HEK293 (cell line): ENCODE measurements around the gene BRSK1.

ENCODE experiments used
- CTCF ChIP-seq: fragments of 450-650 bp; formaldehyde crosslinking; IDR thresholded peaks from 2 replicates; pipeline ENCODE4 v1.5.1; 2016; ENCODE audit warnings: missing biosample characterization, missing genetic modification characterization
- ZBTB1 ChIP-seq: fragments of 450-650 bp; formaldehyde crosslinking; IDR thresholded peaks from 2 replicates; pipeline ENCODE4 v1.5.1; 2016; ENCODE audit warnings: missing biosample characterization, missing genetic modification characterization
- ZIC2 ChIP-seq: fragments of 450-650 bp; formaldehyde crosslinking; IDR thresholded peaks from 2 replicates; pipeline ENCODE4 v1.5.1; 2016; ENCODE audit warnings: missing biosample characterization, missing genetic modification characterization

DNA sequence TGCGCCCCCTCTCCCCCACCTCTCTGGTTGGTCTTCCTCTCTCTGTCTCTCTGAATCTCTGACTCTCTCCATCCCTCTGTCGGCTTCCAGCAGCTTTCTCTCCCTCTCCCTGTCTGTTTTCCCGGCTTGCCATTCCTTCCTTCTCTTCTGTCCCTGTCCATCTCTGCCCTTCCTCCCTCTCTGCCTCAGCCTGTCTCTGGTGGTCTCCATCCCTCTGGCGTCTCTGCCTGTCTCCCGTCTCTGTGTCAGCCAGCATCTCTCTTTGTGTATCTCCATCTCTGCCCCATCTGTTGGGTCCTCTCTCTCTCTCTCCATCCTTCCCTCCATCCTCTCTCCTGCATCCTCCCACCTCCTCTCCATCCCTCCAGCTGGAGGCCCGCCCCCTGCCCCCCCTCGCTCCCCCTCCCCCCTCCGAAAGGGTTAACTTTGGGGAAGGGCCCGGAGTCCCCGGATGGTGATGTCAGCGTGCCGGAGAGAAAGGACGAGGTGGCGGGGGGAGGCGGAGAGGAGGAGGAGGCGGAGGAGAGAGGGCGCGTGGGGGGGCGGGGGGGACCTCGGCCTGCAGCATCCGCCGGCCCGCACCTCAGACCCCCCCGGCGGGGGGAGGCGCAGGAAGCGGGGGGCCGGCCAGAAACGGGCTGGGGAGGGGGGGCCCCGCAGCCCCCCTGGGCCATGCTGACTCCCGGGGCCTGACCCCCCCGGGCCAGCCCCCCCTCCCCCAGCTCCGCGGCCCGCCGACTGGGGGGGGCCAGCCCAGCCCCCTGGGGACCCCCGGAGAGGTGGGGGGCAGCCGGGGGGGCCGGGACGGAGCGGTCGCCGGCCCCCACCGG is at the start of gene BRSK1:
- no peak for TF ChIP-seq CTCF (tag by site-specific recombination)
- no peak for TF ChIP-seq ZIC2 (tag by site-specific recombination)
- no peak for TF ChIP-seq ZBTB1 (tag by site-specific recombination)
